Kidney (tissue), 14 donors: ENCODE data around the gene PORCN. TPM values are rescaled to one million over a fixed set of nuclear protein-coding genes. Genes with fewer than 3 reads are reported as not detected.

Experiments used
- DNase-seq, 5 donors: peaks; one replicate each; pipeline ENCODE4 v3.0.0-alpha.2; 2013 to 2020
- FAIRE-seq: peaks from 2 replicates; lab custom pipeline; 2012; peaks lifted over from hg19 to GRCh38; lab: Jason Lieb, UNC
- H3K27ac ChIP-seq, 2 donors: one replicate each; pipeline ENCODE4 v1.7.0; 2013; ENCODE audit warnings: low read depth in 2 of 2, low read length in 2 of 2, inconsistent platforms in 1 of 2
- H3K27me3 ChIP-seq: one replicate; pipeline ENCODE4 v1.7.1; 2013; ENCODE audit warnings: low read length, inconsistent platforms; ENCODE audit not compliant: control insufficient read depth, insufficient read depth
- H3K36me3 ChIP-seq, 3 donors: one replicate each; pipeline versions ENCODE4 v1.7.0 to v1.7.1; 2013; ENCODE audit warnings: low read length in 3 of 3, control low read depth in 1 of 3, inconsistent platforms in 1 of 3; ENCODE audit not compliant: insufficient read depth in 3 of 3, control insufficient read depth in 2 of 3
- H3K4me1 ChIP-seq, 3 donors: one replicate each; pipeline versions ENCODE4 v1.7.0 to v1.7.1; 2013; ENCODE audit warnings: low read length in 3 of 3, inconsistent platforms in 1 of 3, low read depth in 1 of 3; ENCODE audit not compliant: control insufficient read depth in 2 of 3, insufficient read depth in 2 of 3
- H3K4me3 ChIP-seq, 3 donors: one replicate each; pipeline versions ENCODE4 v1.7.0 to v1.8.1; 2013; ENCODE audit warnings: low read length in 3 of 3, control low read depth in 1 of 3, inconsistent platforms in 1 of 3
- H3K9ac ChIP-seq, 3 donors: one replicate each; pipeline versions ENCODE4 v1.7.0 to v1.7.1; 2013; ENCODE audit warnings: low read length in 3 of 3, control low read depth in 1 of 3, inconsistent platforms in 1 of 3
- H3K9me3 ChIP-seq, 3 donors: one replicate each; pipeline versions ENCODE4 v1.7.0 to v1.7.1; 2013; ENCODE audit warnings: low read length in 3 of 3, control low read depth in 1 of 3, inconsistent platforms in 1 of 3; ENCODE audit not compliant: control insufficient read depth in 2 of 3, insufficient read depth in 1 of 3
- CTCF ChIP-seq: IDR thresholded peaks from 3 replicates; pipeline ENCODE4 v1.5.1; 2012; ENCODE audit warnings: mild to moderate bottlenecking, moderate library complexity, borderline replicate concordance; ENCODE audit not compliant: insufficient read depth; ENCODE audit errors: extremely low read depth
- intact Hi-C: fragments of 100-400 bp; cut with DNase I; formaldehyde crosslinking; loops from one replicate; pipeline ENCODE4 v1.11.1; 2022
- polyA plus RNA-seq: library from polyadenylated mRNA; stranded (reverse); fragments of 350-450 nt; fragmentation: Illumina TruSeq; extraction: RNeasy Lipid Tissue Mini Kit (QIAGEN cat#74804); gene quantifications from one replicate; pipeline ENCODE4 v1.2.3, GENCODE V29; 2014; ENCODE audit warnings: low read depth, low replicate concordance; ENCODE audit not compliant: insufficient read depth
- total RNA-seq: library from RNA; stranded (reverse); fragmentation: NEBNext Ultra II Directional; extraction: Animal tissue kit (Norgen Biotek cat#: 25700); gene quantifications from one replicate; pipeline ENCODE4 v1.2.1, GENCODE V29; 2021
- donor health status: control.
- donor health status: control.
- donor health status: control.
- donor health status: control.
- donor health status: control.
- donor health status: DM: yes; HTN: yes; CAD: no.
- donor health status: Normal renal cell carcinoma (clear cell type).

PORCN gene
- total and polyA plus RNA-seq, 2 donors from 2014 or later = 8.9 to 11.7 TPM

- FAIRE-seq = no peak
Measured at GRCh38 chrX:48490661-48491060, 18.1 kb upstream of the PORCN start.

GRCh38 chrX:48491809-48492208, 17.0 kb upstream of the PORCN start:
- FAIRE-seq = no peak
- peak in 1 of 5 donors; percentile 15 for DNase-seq
- Histone ChIP-seq H3K36me3 (no peaks in the 10 kb centered on the region), H3K27me3 (no peaks in the 10 kb centered on the region), H3K4me1 (no peaks in the 10 kb centered on the region), H3K4me3 (no peak overlapping the region), H3K9ac (no peak overlapping the region), H3K27ac (no peak overlapping the region), H3K9me3 (no peaks in the 10 kb centered on the region)
- no peak for TF ChIP-seq CTCF
- intact Hi-C loops = no loop called here

More at GRCh38 chrX:48490661-48491060, 18.1 kb upstream of the PORCN start:
- H3K9me3 ChIP-seq = no peaks in the 10 kb centered on the region
- no peak overlapping the region for H3K27ac ChIP-seq
- DNase-seq = peak in 1 of 5 donors; percentile 9
- H3K36me3 ChIP-seq = no peaks in the 10 kb centered on the region
- H3K4me3 ChIP-seq = no peak overlapping the region
- no peaks in the 10 kb centered on the region for H3K27me3 ChIP-seq
- no peak for TF ChIP-seq CTCF
- no peaks in the 10 kb centered on the region for H3K4me1 ChIP-seq
- intact Hi-C loops = no loop called here
- no peak overlapping the region for H3K9ac ChIP-seq

GRCh38 chrX:48492293-48492910, 16.4 kb upstream of the PORCN start:
- no peak for TF ChIP-seq CTCF
- FAIRE-seq = no peak
- peak in 1 of 5 donors; percentile 74 for DNase-seq
- no peaks in the 10 kb centered on the region for H3K4me1 ChIP-seq
- no peaks in the 10 kb centered on the region for H3K36me3 ChIP-seq
- no peaks in the 10 kb centered on the region for H3K9me3 ChIP-seq
- no peak overlapping the region for H3K27ac ChIP-seq
- H3K27me3 ChIP-seq = no peaks in the 10 kb centered on the region
- no peak overlapping the region for H3K9ac ChIP-seq
- H3K4me3 ChIP-seq = no peak overlapping the region
- intact Hi-C loops = no loop called here

GRCh38 chrX:48493890-48494364, 14.9 kb upstream of the PORCN start:
- H3K9ac ChIP-seq = no peak overlapping the region
- intact Hi-C loops = no loop called here
- H3K27me3 ChIP-seq = no peaks in the 10 kb centered on the region
- DNase-seq (peak in 4 of 5 donors; percentile 48 to 61 (median 58)), FAIRE-seq (no peak)
- H3K27ac ChIP-seq = no peak overlapping the region
- no peaks in the 10 kb centered on the region for H3K4me1 ChIP-seq
- peak; percentile 24 for TF ChIP-seq CTCF
- no peaks in the 10 kb centered on the region for H3K9me3 ChIP-seq
- H3K4me3 ChIP-seq = no peak overlapping the region
- H3K36me3 ChIP-seq = no peaks in the 10 kb centered on the region
